HepG2 (cell line): ENCODE data around the gene CELF5.

Source experiments
- CBX5 ChIP-seq: sonication (generic); formaldehyde crosslinking; IDR thresholded peaks from 2 replicates; pipeline ENCODE4 v1.4.0; 2020; ENCODE audit warnings: missing genetic modification reagents, borderline replicate concordance
- HCFC1 ChIP-seq: fragments of 150-350 bp; IDR thresholded peaks from 2 replicates; pipeline ENCODE4 v1.6.1; 2014; ENCODE audit warnings: low read depth, low read length
- MTA3 ChIP-seq: sonication (generic); formaldehyde crosslinking; IDR thresholded peaks from 2 replicates; pipeline ENCODE4 v1.4.0; 2020; ENCODE audit warnings: missing genetic modification reagents
- NR1H2 ChIP-seq: sonication (generic); formaldehyde crosslinking; IDR thresholded peaks from 2 replicates; pipeline ENCODE4 v1.8.1; 2022; ENCODE audit warnings: low read depth, missing genetic modification reagents, borderline replicate concordance
- POLR2A ChIP-seq, 2 experiments: IDR thresholded peaks; 2 replicates each; pipeline ENCODE4 v1.6.1; 2011; ENCODE audit warnings: low read depth in 2 of 2, low read length in 2 of 2, mild to moderate bottlenecking in 1 of 2, moderate library complexity in 1 of 2; ENCODE audit not compliant: insufficient read depth in 1 of 2
- POLR2AphosphoS2 ChIP-seq: IDR thresholded peaks from 2 replicates; pipeline ENCODE4 v1.6.1; 2011; ENCODE audit warnings: low read depth, low read length, improper control_type of control experiment
- POLR2AphosphoS5 ChIP-seq: IDR thresholded peaks from 2 replicates; pipeline ENCODE4 v1.6.1; 2012; ENCODE audit warnings: low read depth, low read length
- SPEN ChIP-seq: sonication (generic); formaldehyde crosslinking; IDR thresholded peaks from 2 replicates; pipeline ENCODE4 v1.5.1; 2020; ENCODE audit warnings: low read depth, mild to moderate bottlenecking, missing genetic modification reagents
- TOPORS ChIP-seq: sonication (generic); formaldehyde crosslinking; IDR thresholded peaks from 2 replicates; pipeline ENCODE4 v1.8.0; 2023; ENCODE audit warnings: mild to moderate bottlenecking, missing genetic modification reagents
- ZNF121 ChIP-seq: sonication (generic); formaldehyde crosslinking; IDR thresholded peaks from 2 replicates; pipeline ENCODE4 v1.5.0; 2020; ENCODE audit warnings: mild to moderate bottlenecking, missing genetic modification reagents
- ZNF530 ChIP-seq: sonication (generic); formaldehyde crosslinking; IDR thresholded peaks from 2 replicates; pipeline ENCODE4 v1.5.0; 2020; ENCODE audit warnings: low read depth, mild to moderate bottlenecking, missing genetic modification reagents
- TF ChIP-seq, protein P1 (sequence below): sonication (generic); formaldehyde crosslinking; IDR thresholded peaks from 2 replicates; pipeline ENCODE4 v1.5.0; 2020; ENCODE audit warnings: mild to moderate bottlenecking, missing genetic modification reagents, moderate library complexity

- TF ChIP-seq CBX5 (no peak), POLR2AphosphoS2 (no peak), NR1H2 (CRISPR knock-in tag) (no peak), POLR2AphosphoS5 (no peak), SPEN (CRISPR knock-in tag) (no peak), HCFC1 (no peak), POLR2A (IDR thresholded peaks at IDR 0.05; ENCODE audit: insufficient read depth in 1 of 2, low read depth in 2 of 2, low read length in 2 of 2) (no peak), ZNF121 (CRISPR knock-in tag) (no peak), MTA3 (CRISPR knock-in tag) (no peak), ZNF530 (CRISPR knock-in tag) (no peak), TOPORS (CRISPR knock-in tag) (no peak)
- TF ChIP-seq, protein P1, sequence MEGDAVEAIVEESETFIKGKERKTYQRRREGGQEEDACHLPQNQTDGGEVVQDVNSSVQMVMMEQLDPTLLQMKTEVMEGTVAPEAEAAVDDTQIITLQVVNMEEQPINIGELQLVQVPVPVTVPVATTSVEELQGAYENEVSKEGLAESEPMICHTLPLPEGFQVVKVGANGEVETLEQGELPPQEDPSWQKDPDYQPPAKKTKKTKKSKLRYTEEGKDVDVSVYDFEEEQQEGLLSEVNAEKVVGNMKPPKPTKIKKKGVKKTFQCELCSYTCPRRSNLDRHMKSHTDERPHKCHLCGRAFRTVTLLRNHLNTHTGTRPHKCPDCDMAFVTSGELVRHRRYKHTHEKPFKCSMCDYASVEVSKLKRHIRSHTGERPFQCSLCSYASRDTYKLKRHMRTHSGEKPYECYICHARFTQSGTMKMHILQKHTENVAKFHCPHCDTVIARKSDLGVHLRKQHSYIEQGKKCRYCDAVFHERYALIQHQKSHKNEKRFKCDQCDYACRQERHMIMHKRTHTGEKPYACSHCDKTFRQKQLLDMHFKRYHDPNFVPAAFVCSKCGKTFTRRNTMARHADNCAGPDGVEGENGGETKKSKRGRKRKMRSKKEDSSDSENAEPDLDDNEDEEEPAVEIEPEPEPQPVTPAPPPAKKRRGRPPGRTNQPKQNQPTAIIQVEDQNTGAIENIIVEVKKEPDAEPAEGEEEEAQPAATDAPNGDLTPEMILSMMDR (CRISPR knock-in tag): no peak
Observed at GRCh38 chr19:3272952-3273351, 48.5 kb downstream of the CELF5 start.
